Measurements from ENCODE around the gene PPP6C.
"Not testable (repeated sequence)": the region's sequence is repeated elsewhere in the genome, so short reads cannot be mapped to it uniquely, and the experiment has no call there.

The PPP6C gene

GRCh38 chr9:125227761-125228160, 38.2 kb upstream of the PPP6C start:
- no peak for TF ChIP-seq CTCF (IDR thresholded peaks at IDR 0.05; ENCODE audit: low read depth, low read length, missing control alignments)
- no peak for DNase-seq (ENCODE audit: low read depth)
- in situ Hi-C loops (cut with HindIII; ENCODE audit: low sequenced_read_pairs) = no loop called here
- no peak overlapping the region for H3K4me3 ChIP-seq (ENCODE audit: low read depth, low read length)

GRCh38 chr9:125224858-125225257, 35.3 kb upstream of the PPP6C start:
- DNase-seq (ENCODE audit: low read depth); H3K4me3 ChIP-seq (ENCODE audit: low read depth, low read length); in situ Hi-C loops (cut with HindIII; ENCODE audit: low sequenced_read_pairs): not testable (repeated sequence)

- in situ Hi-C loops (cut with HindIII; ENCODE audit: low sequenced_read_pairs) = no loop called here
- no peak for DNase-seq (ENCODE audit: low read depth)
- H3K4me3 ChIP-seq (ENCODE audit: low read depth, low read length) = no peak overlapping the region
- no peak for TF ChIP-seq CTCF (IDR thresholded peaks at IDR 0.05; ENCODE audit: low read depth, low read length, missing control alignments)
Measured at GRCh38 chr9:125218621-125219020, 29.0 kb upstream of the PPP6C start.

- TF ChIP-seq CTCF (IDR thresholded peaks at IDR 0.05; ENCODE audit: low read depth, low read length, missing control alignments) = no peak
- DNase-seq (ENCODE audit: low read depth) = no peak
- H3K4me3 ChIP-seq (ENCODE audit: low read depth, low read length) = no peak overlapping the region
- in situ Hi-C loops (cut with HindIII; ENCODE audit: low sequenced_read_pairs) = no loop called here
Measured at GRCh38 chr9:125214186-125214585, 24.6 kb upstream of the PPP6C start.

- TF ChIP-seq CTCF (IDR thresholded peaks at IDR 0.05; ENCODE audit: low read depth, low read length, missing control alignments) = no peak
- DNase-seq (ENCODE audit: low read depth) = no peak
- no peak overlapping the region for H3K4me3 ChIP-seq (ENCODE audit: low read depth, low read length)
Measured at GRCh38 chr9:125204477-125204876, 14.9 kb upstream of the PPP6C start.

GRCh38 chr9:125202846-125203618, 13.4 kb upstream of the PPP6C start:
- DNase-seq (ENCODE audit: low read depth) = no peak
- TF ChIP-seq CTCF (IDR thresholded peaks at IDR 0.05; ENCODE audit: low read depth, low read length, missing control alignments) = no peak
- in situ Hi-C loops (cut with HindIII; ENCODE audit: low sequenced_read_pairs) = no loop called here
- H3K4me3 ChIP-seq (ENCODE audit: low read depth, low read length) = no peak overlapping the region

More at GRCh38 chr9:125204477-125204876, 14.9 kb upstream of the PPP6C start:
- in situ Hi-C loops (cut with HindIII; ENCODE audit: low sequenced_read_pairs) = no loop called here

- peak within 1 kb of the TSS; percentile 68 for H3K4me3 ChIP-seq (ENCODE audit: low read depth, low read length)
- in situ Hi-C loops (cut with HindIII; ENCODE audit: low sequenced_read_pairs) = no loop called here
- no peak for TF ChIP-seq CTCF (IDR thresholded peaks at IDR 0.05; ENCODE audit: low read depth, low read length, missing control alignments)
- peak; percentile 82 for DNase-seq (ENCODE audit: low read depth)
Measured at GRCh38 chr9:125200216-125201047, 10.8 kb upstream of the PPP6C start, which contains the start of gene RABEPK. Gene RABEPK, plus strand, starts transcription at chr9:125200542. Its CDS starts 2,472 bp downstream, at chr9:125203014.

- in situ Hi-C loops (cut with HindIII; ENCODE audit: low sequenced_read_pairs); DNase-seq (ENCODE audit: low read depth); H3K4me3 ChIP-seq (ENCODE audit: low read depth, low read length): not testable (repeated sequence)
Measured at GRCh38 chr9:125195591-125195990, 6.0 kb upstream of the PPP6C start.

- in situ Hi-C loops (cut with HindIII; ENCODE audit: low sequenced_read_pairs); DNase-seq (ENCODE audit: low read depth); H3K4me3 ChIP-seq (ENCODE audit: low read depth, low read length): not testable (repeated sequence)
Measured at GRCh38 chr9:125194466-125194865, 4.9 kb upstream of the PPP6C start.

All from astrocyte of the cerebellum (primary cell).